ENCODE data around the gene CTAGE1.
"Not testable (repeated sequence)": the region's sequence is repeated elsewhere in the genome, so short reads cannot be mapped to it uniquely, and the experiment has no call there.

The CTAGE1 gene

DNA sequence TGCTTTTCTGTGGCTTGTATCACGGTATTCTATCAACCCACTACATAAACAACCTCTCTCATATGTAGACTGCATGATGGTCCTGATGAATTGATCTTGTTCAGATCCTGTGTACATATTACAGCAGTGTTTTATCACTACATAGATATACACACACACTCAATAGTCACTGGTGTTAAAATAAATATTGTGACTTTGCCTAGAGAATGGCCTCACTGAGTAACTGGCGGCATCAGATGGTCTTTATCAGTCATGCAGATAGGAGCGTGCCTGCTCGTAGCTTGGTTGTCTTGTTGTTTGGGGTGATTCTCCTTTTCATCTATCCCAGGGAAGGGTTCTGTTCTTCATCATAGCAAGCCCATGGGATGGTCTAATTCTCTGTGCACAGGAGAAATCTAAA, 18.4 kb upstream of the CTAGE1 start:
- DNase-seq (ENCODE audit: low read depth): no peak

DNA sequence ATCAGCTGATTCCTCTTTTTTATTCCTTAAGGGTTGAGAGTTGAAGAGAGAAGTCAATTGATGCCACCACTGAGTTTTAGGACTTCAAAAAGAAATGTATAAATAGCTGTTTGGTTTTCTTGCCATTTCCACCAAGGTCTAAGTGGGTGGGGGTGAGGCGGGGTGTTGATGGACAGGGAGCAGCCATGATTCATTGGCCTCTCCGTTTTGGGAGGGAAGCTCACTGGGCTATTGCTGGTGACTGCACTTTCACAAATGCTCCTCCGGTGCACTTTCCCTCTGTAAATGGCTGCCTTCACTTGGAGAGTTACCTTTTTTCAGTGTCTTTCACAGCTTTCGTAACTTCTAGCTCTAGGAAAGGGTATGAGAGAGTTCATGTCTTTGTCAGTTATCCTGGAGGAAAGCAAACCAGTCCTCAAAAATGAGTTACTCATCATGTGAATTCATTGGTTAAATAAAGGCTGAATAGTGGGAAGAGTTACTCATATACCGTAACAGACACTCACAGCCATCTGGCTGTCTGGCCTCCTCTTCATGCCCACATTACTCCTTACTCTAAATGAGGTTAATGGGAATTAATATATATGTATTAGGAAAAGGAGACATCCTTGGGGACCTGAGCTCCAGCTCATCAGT, 17.4 kb upstream of the CTAGE1 start:
- DNase-seq (ENCODE audit: low read depth): peak; percentile 82

DNA sequence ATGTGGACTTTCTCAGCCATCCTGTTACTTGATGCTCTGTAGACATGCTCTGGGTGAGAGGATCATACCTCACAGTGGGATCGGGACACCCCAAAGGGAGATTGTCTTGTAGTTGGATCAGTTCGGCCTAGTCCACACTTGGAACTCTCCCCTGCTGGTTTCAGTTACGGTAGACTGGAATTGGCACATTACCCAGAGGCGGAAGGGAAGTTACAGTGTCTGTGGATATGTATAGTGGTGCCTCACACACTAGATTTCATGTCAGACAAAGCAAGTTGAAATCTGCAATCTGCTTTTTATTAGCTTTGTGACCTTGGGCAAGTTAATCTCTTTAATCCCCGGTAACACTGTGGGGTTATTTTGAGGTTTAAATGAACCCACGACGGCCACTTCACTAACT, 16.2 kb upstream of the CTAGE1 start:
- DNase-seq (ENCODE audit: low read depth): peak; percentile 64

DNA sequence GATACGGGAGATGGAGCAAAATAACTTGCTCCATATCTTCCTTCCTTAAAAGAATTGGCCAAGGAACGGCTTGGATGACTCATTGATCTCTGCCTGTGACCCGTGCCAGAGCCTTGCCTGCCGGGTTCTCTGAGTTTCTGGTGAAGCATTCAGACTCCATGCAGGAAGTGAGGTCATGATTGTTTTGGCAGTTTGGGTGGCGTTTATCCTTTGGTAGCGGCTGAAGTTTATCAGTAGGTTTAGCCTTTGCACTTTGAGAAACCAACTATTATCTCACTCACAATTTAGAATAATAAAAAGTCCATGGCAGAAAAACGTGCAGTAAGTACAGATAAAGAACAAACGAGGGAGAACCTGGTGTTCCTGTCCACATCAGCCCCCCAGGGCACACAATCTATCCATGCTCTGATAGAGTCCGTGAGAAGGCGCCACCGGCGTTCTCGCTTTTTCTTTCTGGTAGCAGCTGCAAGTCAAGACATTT, 15.0 kb upstream of the CTAGE1 start:
- DNase-seq (ENCODE audit: low read depth): peak; percentile 94

DNA sequence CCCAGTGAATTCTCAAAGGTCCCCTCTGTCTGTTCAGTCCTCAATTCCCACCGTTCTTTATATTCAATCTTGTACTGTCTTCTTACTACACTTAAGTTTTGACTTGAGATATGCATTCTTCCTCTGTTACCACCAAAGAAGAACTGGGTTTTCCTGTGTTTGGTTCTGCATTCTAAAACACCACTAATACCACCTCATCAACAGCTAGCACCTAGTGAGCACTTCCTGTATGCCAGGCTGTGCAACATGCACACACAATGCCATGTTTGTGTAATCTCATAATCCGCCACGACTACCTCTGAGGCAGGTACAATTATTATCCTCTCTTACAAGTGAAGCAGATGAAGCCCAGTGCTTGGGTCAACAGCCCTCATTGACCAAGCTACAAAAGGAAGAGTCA, 11.8 kb upstream of the CTAGE1 start:
- DNase-seq (ENCODE audit: low read depth): no peak

DNA sequence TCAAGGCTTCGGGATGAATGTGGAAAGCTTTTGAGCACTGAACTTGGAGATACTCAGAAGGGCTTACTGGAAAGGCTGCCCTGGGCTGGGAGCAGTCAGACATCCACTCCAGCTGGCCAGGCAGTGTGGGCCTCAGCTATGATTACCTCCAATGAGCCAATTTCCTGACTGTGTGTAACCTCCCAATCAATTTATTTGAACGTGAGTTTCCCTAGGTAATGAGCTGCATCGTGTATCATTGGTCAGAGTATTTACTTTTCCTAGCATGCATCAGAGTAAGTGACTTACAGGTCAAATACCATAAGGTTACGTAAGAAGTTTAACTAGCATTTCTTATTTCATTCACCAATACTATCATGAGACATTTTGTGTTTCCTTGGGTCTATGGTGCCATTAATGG, 11.0 kb upstream of the CTAGE1 start:
- DNase-seq (ENCODE audit: low read depth): peak; percentile 33

DNA sequence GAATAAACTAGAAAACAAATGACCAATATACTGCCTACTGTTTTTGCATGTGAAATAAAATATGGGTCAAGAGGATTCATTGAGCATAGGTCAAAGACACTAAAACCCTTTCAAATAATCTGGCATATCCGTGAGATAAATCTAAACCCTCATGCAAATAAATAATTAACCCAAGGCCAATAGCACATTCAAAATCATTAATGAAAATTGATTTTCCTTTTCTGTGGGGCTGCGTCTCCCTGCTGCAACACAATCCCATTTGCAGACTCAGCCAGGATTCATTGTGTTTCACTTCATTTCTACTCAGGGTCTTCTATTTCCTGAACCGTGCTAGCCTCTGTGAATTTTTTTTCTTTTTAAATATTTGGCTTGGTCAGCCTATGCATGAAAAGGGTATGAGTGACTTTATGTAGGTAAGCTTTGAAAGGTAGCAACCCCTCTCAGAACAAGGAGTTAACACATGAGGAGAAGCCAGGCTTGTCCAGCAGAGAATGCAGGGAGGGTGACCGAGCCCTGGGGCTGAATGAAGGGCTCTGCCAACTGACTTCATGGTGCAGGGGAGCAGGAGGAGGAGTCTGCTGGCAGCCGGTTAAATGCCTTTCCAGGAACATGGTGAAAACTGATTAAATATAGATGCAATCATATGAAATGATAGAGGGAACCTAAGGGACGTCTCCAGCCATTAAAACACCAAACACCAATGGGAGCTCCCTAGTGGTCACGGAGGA, 10.3 kb upstream of the CTAGE1 start:
- DNase-seq (ENCODE audit: low read depth): no peak

DNA sequence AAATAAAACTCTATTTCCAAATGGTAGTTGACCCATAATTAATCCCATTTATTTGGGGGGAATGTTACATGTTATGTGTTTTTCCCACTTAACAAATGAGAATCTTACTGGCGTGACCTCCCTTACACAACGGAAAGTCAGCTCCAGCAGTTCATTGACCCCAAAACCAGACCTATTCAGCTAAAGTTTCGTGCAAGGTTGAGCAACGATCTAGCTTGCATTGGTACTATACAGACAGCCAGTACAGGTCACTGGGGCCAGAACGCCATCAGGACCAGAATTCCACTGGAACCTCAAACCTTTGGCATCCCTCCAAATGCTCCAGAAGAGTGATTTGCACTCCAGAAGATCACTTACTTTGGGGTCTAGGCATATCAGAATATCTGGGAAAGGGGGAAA, 6.8 kb upstream of the CTAGE1 start:
- no peak for DNase-seq (ENCODE audit: low read depth)

DNA sequence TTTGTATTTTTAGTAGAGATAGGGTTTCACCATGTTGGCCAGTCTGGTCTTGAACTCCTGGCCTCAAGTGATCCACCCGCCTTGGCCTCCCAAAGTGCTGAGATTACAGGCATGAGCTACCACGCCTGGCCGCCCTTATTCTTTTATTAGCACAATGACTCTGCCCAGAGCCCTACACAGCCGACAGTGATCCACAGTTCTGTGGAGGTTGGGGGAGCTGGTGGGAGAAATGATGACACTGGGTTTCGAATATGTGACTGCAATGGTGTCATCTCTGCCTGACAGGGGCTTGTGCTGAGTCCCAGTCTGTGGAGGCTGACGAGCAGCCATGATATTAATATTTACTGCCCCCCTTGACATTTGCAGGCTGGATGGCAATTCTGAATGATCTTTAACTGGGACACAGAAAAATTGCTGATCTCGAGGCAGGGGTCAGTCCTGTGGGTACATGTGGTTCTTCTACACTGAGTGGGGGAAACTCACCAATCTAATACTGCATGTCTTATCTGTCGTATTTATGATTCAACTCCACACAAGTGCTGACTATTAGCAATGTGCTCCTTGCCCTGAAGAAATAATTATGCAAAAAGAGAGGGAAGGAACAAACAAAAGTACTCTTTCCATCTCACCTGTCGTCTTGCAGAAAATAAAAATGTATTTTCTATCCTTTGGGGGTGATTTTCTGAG, 6.3 kb upstream of the CTAGE1 start:
- DNase-seq (ENCODE audit: low read depth): no peak

DNA sequence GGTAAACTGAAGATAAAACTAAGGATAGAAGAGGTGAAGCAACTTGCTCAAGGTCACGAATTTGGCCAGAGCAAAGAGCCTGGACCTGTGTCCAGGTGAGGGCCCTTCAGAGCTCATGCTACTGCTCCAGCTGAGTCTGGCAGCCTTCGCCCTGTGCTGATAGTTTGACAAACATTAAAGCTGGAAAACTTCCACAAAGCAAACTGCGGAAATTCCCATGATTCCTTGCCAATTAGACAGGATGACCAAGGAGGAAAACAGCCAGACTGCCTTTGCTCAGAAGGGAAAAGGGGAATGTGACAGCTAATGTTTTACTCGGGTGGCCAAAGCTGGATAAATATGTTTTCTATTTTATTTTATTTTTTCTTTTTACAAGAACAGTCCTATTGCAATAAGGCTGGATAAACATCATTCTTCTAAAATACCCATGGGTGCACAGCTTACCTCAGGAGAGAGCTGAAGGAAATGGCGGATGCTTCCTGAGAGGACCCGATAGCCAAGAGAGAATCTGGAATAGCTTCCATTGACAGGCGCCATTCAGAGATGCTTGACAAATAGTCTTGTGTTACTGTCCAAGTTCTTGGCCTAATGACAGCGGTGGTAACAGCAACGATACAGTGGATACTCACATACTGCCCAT, 5.3 kb upstream of the CTAGE1 start:
- peak; percentile 76 for DNase-seq (ENCODE audit: low read depth)

DNA sequence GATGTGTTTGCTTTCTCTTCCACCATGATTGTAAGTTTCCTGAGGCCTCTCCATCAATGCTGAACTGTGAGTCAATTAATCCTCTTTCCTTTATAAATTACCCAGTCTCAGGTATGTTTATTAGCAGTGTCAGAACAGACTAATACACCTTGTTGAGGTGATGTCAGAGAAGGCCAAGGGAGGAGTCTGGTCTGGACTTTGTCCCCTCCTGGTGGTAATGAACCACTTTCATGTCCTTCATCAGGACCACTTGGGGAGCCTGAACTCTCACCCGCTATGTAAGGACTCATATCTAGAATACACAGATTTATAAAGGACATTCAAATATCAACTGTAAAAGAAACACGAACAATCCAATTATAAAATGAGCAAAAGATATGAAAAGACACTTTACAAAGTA, 2.9 kb upstream of the CTAGE1 start:
- DNase-seq (ENCODE audit: low read depth): no peak

DNA sequence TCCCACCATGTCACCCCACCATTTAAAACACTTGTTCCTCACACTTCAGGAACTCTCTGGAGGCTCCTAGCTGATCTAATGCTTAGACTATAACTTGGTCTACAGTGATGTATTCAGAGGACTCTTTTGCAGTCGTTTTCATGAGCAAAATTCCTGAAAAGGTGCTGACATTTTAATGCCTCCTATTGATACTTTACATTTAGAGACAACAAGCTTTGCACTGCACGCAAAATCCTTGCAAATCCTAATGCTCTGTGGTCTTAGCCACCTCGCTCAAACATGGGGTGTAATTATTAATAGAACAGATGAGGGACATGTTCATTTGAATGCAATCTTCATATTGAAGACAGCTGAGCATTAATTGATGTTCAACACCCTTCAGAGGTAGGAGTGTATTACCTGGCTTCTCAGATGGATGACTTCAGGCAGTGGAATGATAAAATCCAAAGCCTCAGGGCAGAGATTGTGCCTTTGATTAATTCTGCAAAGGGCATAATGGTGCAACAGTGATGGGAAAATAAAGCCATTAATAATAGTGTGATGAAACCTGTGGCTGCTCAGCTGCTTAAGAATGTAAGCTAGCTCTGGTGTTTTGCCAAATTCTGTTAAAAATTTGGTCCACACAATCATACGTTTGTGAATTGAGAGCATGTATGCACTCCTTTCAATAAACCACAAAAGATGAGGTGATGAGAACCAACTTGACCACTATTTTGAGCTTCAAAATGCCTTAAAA, 5.4 kb downstream of the CTAGE1 start:
- DNase-seq (ENCODE audit: low read depth): peak; percentile 54

DNA sequence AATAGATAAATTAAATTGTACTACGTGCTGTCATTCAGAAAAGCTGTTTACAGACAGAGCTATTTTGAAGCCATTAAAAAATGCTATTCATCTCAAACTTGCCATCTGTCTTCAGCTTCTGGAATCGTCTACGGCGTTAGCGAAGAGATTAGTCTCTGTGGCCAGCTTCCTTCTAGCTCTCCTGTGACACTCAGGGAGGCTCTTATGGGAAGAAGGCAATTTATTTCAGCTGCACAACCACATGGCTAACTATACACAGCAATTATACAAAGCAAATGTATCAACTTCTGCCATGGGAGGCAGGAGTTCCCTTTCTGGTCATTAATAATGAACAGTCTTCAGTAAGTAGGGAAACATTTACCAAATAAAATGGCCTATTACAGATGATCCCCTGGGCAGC, 6.3 kb downstream of the CTAGE1 start:
- DNase-seq (ENCODE audit: low read depth): no peak

DNA sequence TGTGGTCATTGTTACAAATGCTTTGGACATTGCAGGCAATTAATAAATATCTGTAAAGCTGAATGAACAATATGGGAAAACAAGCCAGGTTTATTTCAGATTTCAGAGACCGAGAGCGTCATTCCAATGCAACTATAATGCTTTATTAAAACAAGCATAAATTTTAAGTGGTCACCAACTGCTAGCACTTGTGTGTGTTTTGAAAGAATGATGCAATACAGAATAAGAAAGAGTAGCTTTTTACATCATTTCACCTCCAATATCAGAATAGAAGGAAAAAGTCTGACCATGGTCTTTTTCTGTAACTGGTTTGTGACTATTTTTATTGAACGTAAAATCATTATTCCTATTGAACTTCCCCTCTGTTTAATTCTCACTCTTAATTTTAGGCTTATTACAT, 7.6 kb downstream of the CTAGE1 start:
- DNase-seq (ENCODE audit: low read depth): no peak

DNA sequence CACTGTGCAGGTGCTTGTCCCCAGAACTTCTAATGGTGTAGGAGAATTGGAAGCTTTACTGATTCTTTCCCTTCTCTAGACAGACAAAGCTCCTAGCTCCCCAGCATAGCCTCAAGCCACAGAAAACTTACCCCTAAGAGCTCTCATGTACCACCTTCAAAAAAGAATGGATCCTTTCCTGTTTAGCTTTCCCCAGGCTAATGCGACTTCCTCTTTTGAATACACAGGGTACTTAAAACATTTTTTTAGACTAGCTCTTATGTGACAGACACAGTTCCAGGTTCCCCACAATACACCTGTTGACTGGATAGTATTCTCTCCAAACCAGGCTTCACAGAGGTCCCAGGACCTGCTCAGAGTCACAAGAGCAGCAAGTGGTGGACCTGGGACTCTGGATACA, 8.3 kb downstream of the CTAGE1 start:
- no peak for DNase-seq (ENCODE audit: low read depth)

DNA sequence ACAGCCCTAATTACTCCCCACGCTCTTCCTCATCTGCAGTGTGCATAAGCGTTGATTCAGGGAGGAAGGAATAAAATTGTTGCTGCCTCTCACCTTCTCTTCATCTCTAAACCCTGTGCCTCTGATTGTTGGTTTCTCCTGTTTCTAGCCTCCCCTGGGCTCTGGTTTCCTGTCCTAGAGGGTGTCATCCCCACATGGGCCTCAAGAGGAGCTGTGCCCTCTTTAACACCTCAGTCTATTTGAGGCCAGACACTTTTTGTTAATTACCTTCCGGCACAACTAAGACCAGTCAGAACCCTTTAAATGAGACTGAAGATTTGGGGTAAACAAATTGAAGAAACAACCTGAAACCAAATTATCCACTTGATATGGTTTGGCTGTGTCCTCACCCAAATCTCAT, 9.7 kb downstream of the CTAGE1 start:
- no peak for DNase-seq (ENCODE audit: low read depth)

DNA sequence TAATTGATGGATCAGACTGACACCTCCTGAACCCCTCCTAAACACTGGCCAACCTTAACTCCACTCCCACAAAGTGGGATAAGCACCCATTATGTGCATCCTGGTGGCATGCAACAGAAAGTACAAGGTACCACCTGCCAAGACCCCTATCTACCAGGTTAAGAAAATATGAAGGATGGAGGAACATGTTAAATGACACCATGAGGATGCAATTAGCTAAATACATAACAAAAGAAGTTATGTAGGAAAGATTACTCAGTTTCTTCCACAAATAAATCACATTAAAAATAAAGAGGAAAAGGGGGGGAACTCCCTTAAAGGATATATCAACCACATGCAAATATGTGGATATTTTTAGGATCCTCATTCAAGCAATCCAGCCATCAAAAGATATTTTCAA, 12.6 kb downstream of the CTAGE1 start:
- DNase-seq (ENCODE audit: low read depth): no peak

DNA sequence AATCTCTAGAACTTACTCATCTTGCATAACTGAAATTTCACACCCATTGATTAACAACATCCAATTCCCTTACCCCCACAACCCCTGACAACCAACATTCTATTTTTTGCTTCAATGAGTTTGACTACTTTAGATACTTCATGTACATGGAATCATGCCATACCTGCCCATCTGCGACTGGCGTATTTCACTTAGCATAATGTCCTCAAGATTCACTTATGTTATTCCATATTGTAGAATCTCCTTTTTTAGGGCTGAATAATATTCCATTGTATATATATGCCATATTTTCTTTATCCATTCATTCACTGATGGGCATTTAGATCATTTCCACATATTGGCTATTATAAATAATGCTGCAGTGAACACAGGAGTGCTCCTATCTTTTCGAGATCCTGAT, 13.8 kb downstream of the CTAGE1 start:
- no peak for DNase-seq (ENCODE audit: low read depth)

DNA sequence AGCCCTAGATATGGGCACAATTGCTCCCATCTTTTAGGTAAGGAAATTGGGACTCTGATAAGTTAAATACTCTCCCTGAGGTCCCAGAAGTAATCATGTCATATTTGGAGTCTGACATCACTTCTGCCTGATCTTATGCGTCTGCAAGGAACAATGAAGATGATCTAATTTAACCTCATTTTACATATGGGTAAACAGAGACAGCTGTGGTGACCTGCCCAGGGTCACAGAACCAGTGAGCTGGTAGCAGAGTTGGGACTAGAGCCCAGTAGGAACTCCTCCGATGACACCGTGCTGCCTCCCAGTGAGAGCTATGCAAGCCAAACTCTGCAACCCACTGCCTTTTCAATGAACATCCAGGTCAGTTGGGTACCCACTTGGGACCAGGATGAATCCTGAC, 17.8 kb downstream of the CTAGE1 start:
- no peak for DNase-seq (ENCODE audit: low read depth)

DNA sequence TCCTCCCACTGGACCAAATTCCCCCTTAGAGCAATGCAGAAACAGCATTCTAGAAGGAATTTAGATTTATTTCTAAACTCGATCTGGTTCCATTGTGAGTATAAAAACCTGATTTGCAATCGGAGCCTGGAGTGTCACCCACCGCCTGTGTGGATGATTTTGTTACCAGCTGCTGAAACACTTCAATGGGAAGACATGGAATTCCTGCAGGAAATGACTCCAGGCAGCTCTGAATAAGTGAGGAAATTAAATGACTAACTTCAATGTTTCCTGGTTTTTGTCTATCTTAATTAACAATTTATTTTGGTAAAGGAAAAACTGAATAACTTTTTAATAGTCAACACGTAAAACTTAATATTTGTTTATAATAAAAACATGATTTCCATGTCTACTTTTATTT, 19.3 kb downstream of the CTAGE1 start:
- no peak for DNase-seq (ENCODE audit: low read depth)

DNA sequence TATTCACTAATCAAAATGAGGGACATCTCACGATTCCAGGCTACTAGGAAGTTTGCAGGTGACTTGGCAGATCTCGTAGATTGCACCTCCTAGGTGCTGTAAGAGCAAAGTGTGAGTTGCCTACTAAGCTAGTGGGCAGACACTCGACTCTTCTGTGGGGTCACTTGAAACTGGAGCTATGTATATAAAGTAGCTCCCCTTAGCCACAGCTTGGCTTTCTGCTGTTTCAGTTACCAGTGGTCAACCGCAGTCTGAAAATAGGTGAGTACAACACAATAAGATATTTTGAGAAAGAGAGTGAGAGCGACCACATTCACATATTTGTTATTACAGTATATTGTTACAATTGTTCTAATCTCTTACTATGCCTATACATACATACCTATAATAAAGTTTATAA, 23.3 kb downstream of the CTAGE1 start:
- no peak for DNase-seq (ENCODE audit: low read depth)

DNA sequence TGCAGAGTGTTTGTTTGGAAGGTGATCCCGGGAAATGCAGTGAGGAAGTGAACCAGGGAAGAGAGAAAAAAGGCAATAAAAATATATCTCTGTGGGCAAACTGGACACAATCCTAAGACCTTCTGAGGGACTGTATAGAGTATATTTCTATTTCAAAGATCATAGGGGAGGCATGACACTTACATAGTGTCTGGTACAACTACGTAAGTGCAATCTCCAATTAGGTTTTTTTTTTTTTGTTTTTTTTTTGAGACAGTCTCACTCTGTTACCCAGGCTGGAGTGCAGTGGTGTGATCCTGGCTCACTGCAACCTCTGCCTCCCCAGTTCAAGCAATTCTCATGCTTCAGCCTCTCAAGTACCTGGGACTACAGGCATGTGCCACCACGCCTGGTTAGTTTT, 24.6 kb downstream of the CTAGE1 start:
- not testable (repeated sequence) for DNase-seq (ENCODE audit: low read depth)
